ENCODE results near the gene MRGPRF.

- TF ChIP-seq CTCF (IDR thresholded peaks at IDR 0.05; ENCODE audit: low read depth, low read length) (no peak), EZH2phosphoT487 (IDR thresholded peaks at IDR 0.05; ENCODE audit: low read depth) (no peak)
These were observed 18.2 kb downstream of the MRGPRF start for GRCh38 chr11:68994894-68995285.

All from OCI-LY3 (cell line).